Neural cell (in vitro differentiated cells): ENCODE results near the gene RABEPK. TPM values are rescaled to one million over a fixed set of nuclear protein-coding genes. Genes with fewer than 3 reads are reported as not detected.
"Not testable (repeated sequence)": the region's sequence is repeated elsewhere in the genome, so short reads cannot be mapped to it uniquely, and the experiment has no call there.

Experiments used
- H2AFZ ChIP-seq: fragments of 200-600, 300-800 bp; sonication (generic), shearing (Covaris generic); 2 replicates; pipeline ENCODE4 v1.6.0; 2014; ENCODE audit warnings: low read depth, mild to moderate bottlenecking, antibody characterized with exemption, low read length, moderate library complexity
- H3F3A ChIP-seq: fragments of 200-600 bp; shearing (Covaris generic); 2 replicates; pipeline ENCODE4 v1.6.1; 2016; ENCODE audit warnings: mild to moderate bottlenecking, moderate library complexity, mixed read lengths, antibody characterized with exemption, low read length; ENCODE audit not compliant: insufficient read depth, poor library complexity, severe bottlenecking
- H3K27ac ChIP-seq: fragments of 200-600, 300-800 bp; sonication (generic), shearing (Covaris generic); 2 replicates; pipeline ENCODE4 v1.5.1; 2014; ENCODE audit warnings: mild to moderate bottlenecking, low read length, moderate library complexity
- H3K27me3 ChIP-seq: fragments of 300-800, 200-600 bp; sonication (generic), shearing (Covaris generic); 2 replicates; pipeline ENCODE4 v1.6.0; 2014; ENCODE audit warnings: mild to moderate bottlenecking, low read depth, low read length, moderate library complexity; ENCODE audit not compliant: insufficient read depth
- H3K36me3 ChIP-seq: fragments of 300-800, 200-600 bp; sonication (generic), shearing (Covaris generic); 2 replicates; pipeline ENCODE4 v1.5.1; 2014; ENCODE audit warnings: mild to moderate bottlenecking, antibody characterized with exemption, low read length, moderate library complexity; ENCODE audit not compliant: insufficient read depth
- H3K4me2 ChIP-seq: fragments of 300-800, 200-600 bp; sonication (generic), shearing (Covaris generic); 2 replicates; pipeline ENCODE4 v1.6.0; 2014; ENCODE audit warnings: mild to moderate bottlenecking, low read length
- H3K4me3 ChIP-seq: fragments of 300-800, 200-600 bp; sonication (generic), shearing (Covaris generic); 2 replicates; pipeline ENCODE4 v1.5.1; 2014; ENCODE audit warnings: mild to moderate bottlenecking, low read length, moderate library complexity
- H3K79me2 ChIP-seq: fragments of 200-600 bp; shearing (Covaris generic); replicated peaks from 2 replicates; pipeline ENCODE4 v1.6.0; 2014; ENCODE audit warnings: mild to moderate bottlenecking, low read length, moderate library complexity; ENCODE audit not compliant: insufficient read depth
- H3K9ac ChIP-seq: fragments of 300-800, 200-600 bp; sonication (generic), shearing (Covaris generic); 2 replicates; pipeline ENCODE4 v1.6.1; 2016; ENCODE audit warnings: mild to moderate bottlenecking, low read length, mixed read lengths
- H3K9me2 ChIP-seq: fragments of 200-600 bp; shearing (Covaris generic); 2 replicates; pipeline ENCODE4 v1.6.1; 2016; ENCODE audit warnings: mild to moderate bottlenecking, low read length, mixed read lengths; ENCODE audit not compliant: insufficient read depth
- H3K9me3 ChIP-seq: fragments of 200-600, 300-800 bp; sonication (generic), shearing (Covaris generic); 2 replicates; pipeline ENCODE4 v1.6.1; 2016; ENCODE audit warnings: mild to moderate bottlenecking, mixed run types, low read length, moderate library complexity, mixed read lengths
- H4K20me1 ChIP-seq: fragments of 200-600 bp; shearing (Covaris generic); 2 replicates; pipeline ENCODE4 v1.6.1; 2016; ENCODE audit warnings: mild to moderate bottlenecking, mixed run types; ENCODE audit not compliant: insufficient read depth
- CTCF ChIP-seq: fragments of 450-650 bp; IDR thresholded peaks from 2 replicates; pipeline ENCODE4 v1.5.1; 2014; ENCODE audit warnings: antibody characterized with exemption, mild to moderate bottlenecking, moderate library complexity; ENCODE audit not compliant: poor library complexity, severe bottlenecking
- EP300 ChIP-seq: fragments of 450-650 bp; conservative IDR thresholded peaks from 2 replicates; pipeline ENCODE4 v1.6.1; 2014; ENCODE audit warnings: antibody characterized with exemption, mild to moderate bottlenecking, moderate library complexity; ENCODE audit not compliant: poor library complexity, severe bottlenecking
- EZH2 ChIP-seq: fragments of 200-600, 300-800 bp; shearing (Covaris generic), sonication (generic); IDR thresholded peaks from 2 replicates; pipeline ENCODE4 v1.6.1; 2014; ENCODE audit warnings: antibody characterized with exemption, low read length, borderline replicate concordance, mild to moderate bottlenecking; ENCODE audit not compliant: insufficient read depth, poor library complexity, severe bottlenecking
- MXI1 ChIP-seq: fragments of 450-650 bp; conservative IDR thresholded peaks from 2 replicates; pipeline ENCODE4 v1.6.1; 2014; ENCODE audit warnings: antibody characterized with exemption, mild to moderate bottlenecking; ENCODE audit not compliant: poor library complexity, severe bottlenecking
- POLR2AphosphoS5 ChIP-seq: IDR thresholded peaks from 2 replicates; pipeline ENCODE4 v1.6.1; 2012
- RAD21 ChIP-seq: fragments of 450-650 bp; conservative IDR thresholded peaks from 2 replicates; pipeline ENCODE4 v1.6.1; 2014; ENCODE audit warnings: antibody characterized with exemption, mild to moderate bottlenecking, moderate library complexity
- REST ChIP-seq: IDR thresholded peaks from 2 replicates; pipeline ENCODE4 v1.6.1; 2012; ENCODE audit warnings: borderline replicate concordance
- SMC3 ChIP-seq: fragments of 450-650 bp; conservative IDR thresholded peaks from 2 replicates; pipeline ENCODE4 v1.6.1; 2014; ENCODE audit warnings: antibody characterized with exemption, mild to moderate bottlenecking, moderate library complexity; ENCODE audit not compliant: poor library complexity
- TAF1 ChIP-seq: IDR thresholded peaks from 2 replicates; pipeline ENCODE4 v1.6.1; 2012; ENCODE audit warnings: low read depth
- polyA plus RNA-seq: library from polyadenylated mRNA; depleted of rRNA; stranded (reverse); fragments of >200 nt; gene quantifications from 2 replicates; pipeline ENCODE4 v1.2.3, GENCODE V29; 2014

RABEPK gene
- polyA plus RNA-seq, 1 donor from 2014 or later: 58.2 TPM

GRCh38 chr9:125262294-125262991 is 62.1 kb downstream of the RABEPK start:
- no peaks in the 10 kb centered on the region for H3K36me3 ChIP-seq
- H3K9me2 ChIP-seq: no peaks in the 10 kb centered on the region
- peak overlapping the region; percentile 76 for H2AFZ ChIP-seq
- H3K9ac ChIP-seq: peak overlapping the region; percentile 96
- H3K79me2 ChIP-seq: peaks cover 31% of the 10 kb centered on the region
- no peaks in the 10 kb centered on the region for H3K27me3 ChIP-seq
- TF ChIP-seq EZH2: no peak
- TF ChIP-seq RAD21: no peak
- no peaks in the 10 kb centered on the region for H3K9me3 ChIP-seq
- H4K20me1 ChIP-seq: no peaks in the 10 kb centered on the region
- peak overlapping the region; percentile 100 for H3K4me3 ChIP-seq
- H3K4me2 ChIP-seq: peak overlapping the region; percentile 88
- peak overlapping the region; percentile 84 for H3K27ac ChIP-seq
- H3F3A ChIP-seq: no peaks in the 10 kb centered on the region

- not testable (repeated sequence) for H3K27me3 ChIP-seq, H4K20me1 ChIP-seq, H3K9me3 ChIP-seq, H3K36me3 ChIP-seq, H2AFZ ChIP-seq, H3K4me2 ChIP-seq, H3K9me2 ChIP-seq, H3K27ac ChIP-seq, H3K4me3 ChIP-seq, H3F3A ChIP-seq, H3K9ac ChIP-seq
- H3K79me2 ChIP-seq: peaks cover 42% of the 10 kb centered on the region
Observed at GRCh38 chr9:125264068-125264467, 63.7 kb downstream of the RABEPK start.

- no peaks in the 10 kb centered on the region for H3K9me3 ChIP-seq
- H3K4me2 ChIP-seq: no peak overlapping the region
- H4K20me1 ChIP-seq: no peaks in the 10 kb centered on the region
- H3K27ac ChIP-seq: no peak overlapping the region
- H2AFZ ChIP-seq: no peak overlapping the region
- TF ChIP-seq CTCF: no peak
- TF ChIP-seq RAD21: no peak
- no peak for TF ChIP-seq POLR2AphosphoS5
- H3K9ac ChIP-seq: no peak overlapping the region
- no peak overlapping the region for H3K4me3 ChIP-seq
- H3K27me3 ChIP-seq: no peaks in the 10 kb centered on the region
- no peaks in the 10 kb centered on the region for H3K36me3 ChIP-seq
- H3K9me2 ChIP-seq: no peaks in the 10 kb centered on the region
- H3F3A ChIP-seq: no peaks in the 10 kb centered on the region
- peaks cover 32% of the 10 kb centered on the region for H3K79me2 ChIP-seq
Observed at GRCh38 chr9:125268394-125269013, 68.2 kb downstream of the RABEPK start.

- no peak overlapping the region for H3K27ac ChIP-seq
- no peaks in the 10 kb centered on the region for H3K9me2 ChIP-seq
- no peaks in the 10 kb centered on the region for H3K27me3 ChIP-seq
- no peak overlapping the region for H3K4me2 ChIP-seq
- H2AFZ ChIP-seq: no peak overlapping the region
- TF ChIP-seq REST: no peak
- no peak for TF ChIP-seq EP300
- TF ChIP-seq RAD21: no peak
- TF ChIP-seq SMC3: no peak
- no peak for TF ChIP-seq CTCF
- TF ChIP-seq TAF1: no peak
- TF ChIP-seq EZH2: no peak
- no peak for TF ChIP-seq POLR2AphosphoS5
- TF ChIP-seq MXI1: no peak
- H3K9ac ChIP-seq: no peak overlapping the region
- no peaks in the 10 kb centered on the region for H4K20me1 ChIP-seq
- peaks cover 27% of the 10 kb centered on the region for H3K79me2 ChIP-seq
- H3K4me3 ChIP-seq: no peak overlapping the region
- H3F3A ChIP-seq: no peaks in the 10 kb centered on the region
- H3K36me3 ChIP-seq: no peaks in the 10 kb centered on the region
- no peaks in the 10 kb centered on the region for H3K9me3 ChIP-seq
Observed at GRCh38 chr9:125269014-125269397, 68.7 kb downstream of the RABEPK start.
